ENCODE results near the gene NT5C.

NT5C gene

DNA sequence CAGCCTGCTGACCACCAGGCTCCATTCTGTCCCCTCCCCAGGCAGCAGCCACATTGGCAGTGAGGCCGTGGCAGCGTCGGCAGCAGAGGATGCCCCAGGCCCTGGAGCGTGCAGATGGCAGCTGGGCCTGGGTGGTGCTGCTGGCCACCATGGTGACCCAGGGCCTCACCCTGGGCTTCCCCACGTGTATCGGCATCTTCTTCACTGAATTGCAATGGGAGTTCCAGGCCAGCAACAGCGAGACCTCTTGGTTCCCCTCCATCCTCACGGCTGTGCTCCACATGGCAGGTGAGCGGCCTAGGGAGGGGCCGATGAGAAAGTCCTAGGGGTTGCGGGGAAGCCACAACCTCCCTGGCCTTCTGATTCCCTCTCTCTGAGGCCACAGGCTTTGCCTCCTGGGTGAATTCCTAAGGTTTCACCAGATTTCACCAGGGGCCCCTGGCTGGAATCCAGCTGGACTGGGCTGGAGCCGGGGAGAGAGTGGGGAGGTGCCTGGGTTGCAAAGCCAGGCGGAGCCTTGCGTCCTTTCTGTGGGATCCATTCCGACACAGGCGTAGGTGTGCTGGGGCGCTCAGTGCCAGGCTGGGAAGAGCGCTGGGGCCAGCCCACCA is 37.9 kb downstream of the NT5C start:
- DNase-seq (ENCODE audit: low read depth in 2 of 2) = no peak

DNA sequence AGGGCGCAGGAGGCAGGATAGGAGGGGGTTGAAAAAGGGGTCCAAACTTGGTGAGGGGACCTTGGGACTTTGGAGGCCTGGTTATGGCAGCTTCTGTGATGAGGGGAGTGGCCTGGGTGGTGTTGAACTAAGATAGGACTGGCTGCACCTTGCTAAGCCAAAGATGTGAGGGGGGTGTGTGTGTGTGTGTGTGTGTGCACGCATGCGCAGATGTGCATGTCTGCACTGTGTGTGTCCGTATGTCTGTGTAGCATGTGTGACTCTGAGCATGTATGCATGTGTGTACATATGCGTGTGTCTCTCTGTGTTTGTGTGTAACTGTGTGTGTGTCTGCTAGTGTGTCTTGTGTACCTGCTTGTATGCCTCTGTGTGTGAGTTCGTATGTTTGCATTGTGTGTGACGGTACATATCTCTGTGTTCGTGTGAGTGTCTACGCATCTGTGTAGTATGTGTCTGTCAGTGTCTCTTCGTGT is 39.7 kb downstream of the NT5C start:
- no peak for DNase-seq (ENCODE audit: low read depth in 2 of 2)

GRCh38 chr17:75090871-75091854 is 40.4 kb downstream of the NT5C start:
- no peak for DNase-seq (ENCODE audit: low read depth in 2 of 2)

DNA sequence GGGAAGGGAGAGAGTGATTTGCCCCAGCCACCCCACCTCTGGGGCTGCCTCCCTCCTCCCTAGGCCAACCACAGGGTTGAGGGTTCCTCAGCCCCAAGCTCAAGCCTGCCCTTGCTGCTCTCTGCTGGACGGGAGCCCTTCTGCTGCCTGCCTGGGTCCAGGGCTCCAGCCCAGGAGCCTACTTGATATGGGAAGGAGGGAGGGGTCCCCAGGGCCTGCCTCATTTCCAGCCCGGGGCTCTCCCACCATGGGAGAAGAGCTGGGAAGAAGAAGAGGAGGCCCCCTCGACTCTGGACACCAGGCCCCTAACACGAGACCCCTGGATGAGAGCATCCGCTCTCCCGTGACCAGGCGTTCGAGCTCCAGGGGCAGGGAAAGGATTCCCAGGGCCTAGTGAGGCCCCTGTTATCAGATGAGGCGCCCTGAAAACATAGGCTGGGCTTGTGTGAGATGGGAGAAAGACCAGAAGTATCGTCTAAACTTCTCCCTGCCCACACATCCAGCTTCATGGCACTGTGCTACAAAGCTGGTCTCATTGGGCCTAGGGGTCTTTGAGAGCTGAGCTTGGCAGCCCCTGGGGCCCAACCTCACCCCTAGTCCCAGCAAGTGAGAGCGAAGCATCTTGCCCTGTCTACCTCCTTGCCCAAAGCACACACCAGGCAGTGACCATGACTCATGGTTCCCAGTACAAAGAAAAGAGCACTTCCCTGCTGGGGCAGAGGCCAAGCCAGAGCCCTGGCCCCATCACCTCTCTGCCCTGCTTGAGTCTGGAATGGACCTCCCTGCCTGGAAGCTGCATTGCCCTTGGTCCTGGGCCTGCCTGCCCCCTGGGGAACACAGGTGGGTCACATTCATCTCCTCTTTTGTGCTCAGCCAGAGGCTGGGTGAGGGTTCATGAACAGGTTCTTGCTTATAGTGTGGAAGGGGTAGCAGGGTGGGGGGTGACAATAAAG is 42.8 kb downstream of the NT5C start:
- no peak for DNase-seq (ENCODE audit: low read depth in 2 of 2)

DNA sequence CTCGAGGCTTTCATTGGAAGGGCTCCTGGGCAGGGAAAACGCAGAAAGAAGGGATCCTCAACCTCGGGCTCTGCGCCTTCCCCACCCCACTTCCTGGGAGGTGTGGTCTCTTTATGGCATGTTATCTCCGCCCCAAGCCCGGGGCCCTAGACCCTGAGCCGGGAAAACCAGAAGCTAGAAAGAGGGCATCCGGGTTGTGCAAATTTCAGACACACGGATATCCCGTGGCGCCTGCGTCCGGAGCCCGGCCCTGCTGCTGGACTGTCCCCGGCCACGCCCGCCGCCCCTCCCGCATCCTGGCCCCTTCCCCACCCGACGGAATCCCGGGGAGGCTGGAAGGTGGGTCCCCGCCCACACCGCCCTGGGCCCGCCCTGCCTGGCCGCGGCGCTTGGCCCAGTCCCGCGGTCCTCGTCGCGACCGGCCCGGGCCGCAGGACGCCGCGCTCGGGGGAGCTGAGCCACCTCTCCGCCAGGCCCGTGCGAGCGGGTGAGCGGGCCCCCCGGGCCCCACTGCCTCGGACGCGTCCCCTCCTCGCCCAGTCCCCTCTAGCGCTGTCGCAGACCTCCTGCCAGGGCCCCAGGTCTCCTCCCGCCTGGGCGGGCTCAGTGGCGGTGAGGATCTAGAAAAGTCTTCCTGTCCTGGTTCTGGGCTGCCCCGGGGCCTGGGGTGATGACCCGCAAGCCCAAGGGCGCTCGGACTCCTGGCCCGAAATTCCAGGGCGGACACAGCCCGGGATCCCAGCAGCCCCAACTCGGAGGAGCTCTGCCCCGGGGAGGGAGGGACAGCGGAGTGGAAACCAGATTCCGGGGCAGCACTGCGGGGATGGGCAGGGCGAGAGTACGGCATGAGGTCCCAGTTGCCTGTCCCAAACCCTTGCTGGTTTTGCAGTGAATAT is 43.7 kb downstream of the NT5C start, which contains the start of gene SLC16A5:
SLC16A5 (plus strand) TSS at position 397 of the 896 bp plus-strand sequence. CDS start 5,683 bp downstream, outside the sequence.
- peak in 1 of 2 donors; percentile 37 for DNase-seq (ENCODE audit: low read depth in 2 of 2)

GRCh38 chr17:75087182-75087557 is 44.4 kb downstream of the NT5C start:
- no peak for DNase-seq (ENCODE audit: low read depth in 2 of 2)

GRCh38 chr17:75086496-75087181 is 44.9 kb downstream of the NT5C start:
- DNase-seq (ENCODE audit: low read depth in 2 of 2) = no peak

- no peak for DNase-seq (ENCODE audit: low read depth in 2 of 2)
Measured at GRCh38 chr17:75084039-75084660, 47.4 kb downstream of the NT5C start.

DNA sequence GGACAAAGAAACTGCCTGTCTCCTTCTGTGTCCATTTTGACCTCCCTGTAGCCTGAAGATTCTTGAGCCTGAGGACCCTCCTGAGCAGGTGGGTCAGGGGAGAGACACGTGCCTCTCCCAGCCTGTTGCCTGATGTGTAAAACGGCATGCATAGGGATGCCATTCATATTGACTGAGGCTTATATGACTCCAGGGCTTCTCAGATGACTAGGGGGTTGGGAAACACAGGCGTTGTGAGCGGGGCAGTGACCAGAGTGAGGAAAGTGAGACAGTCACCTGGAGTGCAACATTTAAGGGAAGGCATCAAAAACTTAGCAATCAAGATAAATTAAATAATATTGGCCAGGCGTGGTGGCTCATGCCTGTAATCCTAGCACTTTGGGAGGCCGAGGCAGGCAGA is 48.9 kb downstream of the NT5C start:
- no peak for DNase-seq (ENCODE audit: low read depth in 2 of 2)

DNA sequence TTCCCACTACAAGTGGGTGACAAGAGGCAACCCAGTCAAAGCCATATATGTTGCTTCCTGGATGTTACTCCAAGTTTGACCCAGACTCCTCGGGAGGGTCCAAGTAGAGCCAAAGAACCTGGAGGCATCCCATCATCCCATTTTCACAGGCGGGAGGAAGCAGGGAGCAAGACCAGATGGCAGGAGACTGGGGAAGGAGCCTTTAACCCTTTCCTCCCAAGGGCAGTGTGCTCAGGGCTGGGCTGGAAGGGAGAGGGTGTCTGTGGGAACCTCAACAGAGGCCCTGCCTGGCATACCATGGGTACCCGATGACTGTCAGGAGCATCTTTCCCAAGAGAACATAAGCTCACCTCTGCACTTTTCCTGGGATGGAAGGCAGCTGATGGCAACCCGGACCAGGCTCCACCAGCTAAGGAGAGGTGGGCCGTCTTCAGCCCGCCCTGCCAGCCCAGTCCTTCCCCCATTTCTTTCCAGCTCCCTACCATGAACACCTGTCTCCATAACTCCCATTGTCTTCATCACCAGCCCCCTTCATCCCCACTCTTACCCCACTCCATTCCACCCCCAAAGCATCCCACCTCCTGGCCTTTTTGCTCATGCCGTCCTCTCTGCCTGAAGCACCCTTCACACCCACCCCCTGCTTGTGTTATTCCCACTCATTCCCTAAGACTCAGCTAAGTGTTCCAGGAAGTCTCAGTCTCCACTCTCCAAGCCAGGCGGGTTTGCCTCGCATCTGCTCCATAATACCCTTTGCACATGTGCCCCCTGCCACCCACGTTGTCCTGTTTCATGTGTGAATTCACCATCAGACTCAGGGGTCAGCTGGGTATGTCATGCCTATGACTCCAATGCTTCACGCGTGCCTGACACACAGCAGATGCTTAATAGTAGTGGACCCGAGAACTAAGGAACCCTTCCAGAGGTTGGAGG is 49.7 kb downstream of the NT5C start:
- DNase-seq (ENCODE audit: low read depth in 2 of 2) = no peak

Data from stimulated activated CD4-positive, alpha-beta T cell treated with anti-CD3 and anti-CD28 coated beads, Interleukin-4, amount 100 ng/mL, for 48 hours (primary cell).